CD14-positive monocyte (primary cell): ENCODE measurements around the gene OPA1. TPM values are rescaled to one million over a fixed set of nuclear protein-coding genes. Genes with fewer than 3 reads are reported as not detected.

Source experiments
- DNase-seq, 3 donors: peaks; one replicate each; pipeline ENCODE4 v3.0.0-alpha.2; 2011 to 2022
- H2AFZ ChIP-seq: 2 replicates; pipeline ENCODE4 v1.6.0; 2012; ENCODE audit warnings: mild to moderate bottlenecking, low read depth, low read length, inconsistent platforms; ENCODE audit not compliant: insufficient read depth, poor library complexity, severe bottlenecking
- H3K27ac ChIP-seq, 2 donors: 1 replicate in 1 of 2; 2 replicates in 1 of 2; pipeline ENCODE4 v1.5.1; 2012 to 2013; ENCODE audit warnings: low read length in 2 of 2, control low read depth in 1 of 2, inconsistent platforms in 1 of 2, low read depth in 1 of 2, mild to moderate bottlenecking in 1 of 2
- H3K27me3 ChIP-seq, 2 donors: one replicate each; pipeline versions ENCODE4 v1.6.0 to v1.6.1; 2011 to 2013; ENCODE audit warnings: low read length in 2 of 2; ENCODE audit not compliant: control insufficient read depth in 2 of 2, insufficient read depth in 2 of 2
- H3K36me3 ChIP-seq, 2 donors: replicated peaks in 1 of 2; 1 replicate in 1 of 2; 2 replicates in 1 of 2; pipeline versions ENCODE4 v1.5.1 to v1.6.1; 2012 to 2013; ENCODE audit warnings: low read length in 2 of 2, control low read depth in 1 of 2, inconsistent platforms in 1 of 2, mild to moderate bottlenecking in 1 of 2; ENCODE audit not compliant: insufficient read depth in 2 of 2, control insufficient read depth in 1 of 2
- H3K4me1 ChIP-seq, 2 donors: 1 replicate in 1 of 2; 2 replicates in 1 of 2; pipeline versions ENCODE4 v1.5.1 to v1.6.1; 2012 to 2013; ENCODE audit warnings: low read length in 2 of 2, control low read depth in 1 of 2, inconsistent platforms in 1 of 2, mild to moderate bottlenecking in 1 of 2, moderate library complexity in 1 of 2; ENCODE audit not compliant: insufficient read depth in 2 of 2, control insufficient read depth in 1 of 2
- H3K4me2 ChIP-seq: replicated peaks from 2 replicates; pipeline ENCODE3; 2012; ENCODE audit warnings: low read length, moderate library complexity, mild to moderate bottlenecking; ENCODE audit not compliant: poor library complexity, severe bottlenecking; ENCODE audit errors: extremely low read depth
- H3K4me3 ChIP-seq, 3 experiments: fragments of 200-600 bp in 1 of 3; sonication (generic) in 1 of 3; replicated peaks in 1 of 3; 1 replicate in 2 of 3; 2 replicates in 1 of 3; pipeline ENCODE4 v1.5.1; 2011 to 2013; ENCODE audit warnings: low read length in 3 of 3, mild to moderate bottlenecking in 3 of 3, control low read depth in 2 of 3, low read depth in 2 of 3, inconsistent platforms in 1 of 3, moderate library complexity in 1 of 3
- H3K79me2 ChIP-seq: 2 replicates; pipeline ENCODE4 v1.6.0; 2012; ENCODE audit warnings: mild to moderate bottlenecking, control low read depth, inconsistent platforms, low read length, moderate library complexity; ENCODE audit not compliant: insufficient read depth
- H3K9ac ChIP-seq: 2 replicates; pipeline ENCODE4 v1.6.0; 2017; ENCODE audit warnings: low read length, mild to moderate bottlenecking; ENCODE audit not compliant: insufficient read depth, poor library complexity, severe bottlenecking
- H3K9me3 ChIP-seq, 2 donors: replicated peaks in 1 of 2; 1 replicate in 1 of 2; 2 replicates in 1 of 2; pipeline versions ENCODE4 v1.5.1 to v1.6.1; 2012 to 2013; ENCODE audit warnings: low read length in 2 of 2, control low read depth in 1 of 2; ENCODE audit not compliant: control insufficient read depth in 1 of 2, insufficient read depth in 1 of 2
- H4K20me1 ChIP-seq: 2 replicates; pipeline ENCODE4 v1.6.0; 2012; ENCODE audit warnings: mild to moderate bottlenecking, low read length, control low read depth, moderate library complexity; ENCODE audit not compliant: insufficient read depth
- H3K27ac Mint-ChIP-seq, 7 donors: one replicate each; pipeline ENCODE4 v1.8.0; 2020; ENCODE audit warnings: mild to moderate bottlenecking in 7 of 7, mixed read lengths in 7 of 7, moderate library complexity in 6 of 7, inconsistent platforms in 2 of 7
- H3K27me3 Mint-ChIP-seq, 3 donors: one replicate each; pipeline ENCODE4 v1.8.0; 2021 to 2022; ENCODE audit warnings: low read depth in 3 of 3, mild to moderate bottlenecking in 3 of 3, mixed read lengths in 3 of 3, moderate library complexity in 3 of 3, inconsistent platforms in 1 of 3
- H3K36me3 Mint-ChIP-seq, 2 donors: one replicate each; pipeline ENCODE4 v1.8.0; 2020; ENCODE audit warnings: mixed read lengths in 2 of 2, inconsistent platforms in 1 of 2, mild to moderate bottlenecking in 1 of 2
- H3K4me1 Mint-ChIP-seq: one replicate; pipeline ENCODE4 v1.8.0; 2020; ENCODE audit warnings: mild to moderate bottlenecking, mixed read lengths
- H3K4me3 Mint-ChIP-seq, 2 donors: one replicate each; pipeline ENCODE4 v1.8.0; 2020; ENCODE audit warnings: mild to moderate bottlenecking in 2 of 2, mixed read lengths in 2 of 2, moderate library complexity in 1 of 2
- H3K9me3 Mint-ChIP-seq, 7 donors: one replicate each; pipeline ENCODE4 v1.8.0; 2020 to 2022; ENCODE audit warnings: mixed read lengths in 7 of 7, mild to moderate bottlenecking in 6 of 7, moderate library complexity in 6 of 7, inconsistent platforms in 2 of 7
- CTCF ChIP-seq: fragments of 200-600 bp; IDR thresholded peaks from one replicate; pipeline ENCODE4 v1.8.0; 2022; ENCODE audit warnings: antibody characterized with exemption, mild to moderate bottlenecking
- WGBS: methylation state at CpG from one replicate; pipeline ENCODE4 v1.1.5; 2013; ENCODE audit warnings: missing lambda C conversion rate; ENCODE audit not compliant: insufficient coverage; 5-methylcytosine and 5-hydroxymethylcytosine counted together
- intact Hi-C, 2 donors: fragments of 100-400 bp; cut with micrococcal nuclease; formaldehyde crosslinking; loops; one replicate each; pipeline versions ENCODE4 v1.15.0 to v1.15.1; 2023
- polyA plus RNA-seq, 3 donors: library from polyadenylated mRNA; depleted of rRNA in 1 of 3; unstranded in 2 of 3; stranded (reverse) in 1 of 3; fragments of 300-500 nt in 2 of 3; fragments of >200 nt in 1 of 3; fragmentation: Illumina TruSeq in 2 of 3; gene quantifications; 1 replicate in 2 of 3; 2 replicates in 1 of 3; pipeline ENCODE4 v1.2.3, GENCODE V29; 2012 to 2021

OPA1 gene
- polyA plus RNA-seq, 3 donors: 15.4 to 26.5 (median 18.1) TPM

GRCh38 chr3:193545304-193545703 lies 47.7 kb upstream of the OPA1 start:
- no peaks in the 10 kb centered on the region for H3K27me3 ChIP-seq
- no peak overlapping the region for H3K9ac ChIP-seq
- H3K9me3 Mint-ChIP-seq: peaks cover 4 to 14% (median 9%) of the 10 kb centered on the region in 7 donors
- no peak overlapping the region for H3K27ac Mint-ChIP-seq
- DNase-seq: no peak
- no peak overlapping the region for H3K4me3 ChIP-seq
- no peaks in the 10 kb centered on the region for H3K4me1 Mint-ChIP-seq
- 90% methylated on average over 1 of the region's 1 CpG for WGBS
- TF ChIP-seq CTCF: no peak
- intact Hi-C loops: no loop called here
- H3K27me3 Mint-ChIP-seq: no peaks in the 10 kb centered on the region
- no peak overlapping the region for H3K27ac ChIP-seq
- no peak overlapping the region for H3K4me2 ChIP-seq
- no peaks in the 10 kb centered on the region for H3K79me2 ChIP-seq
- H3K4me1 ChIP-seq: no peaks in the 10 kb centered on the region
- no peaks in the 10 kb centered on the region for H3K36me3 ChIP-seq
- H3K9me3 ChIP-seq: peaks cover 0 to 6% of the 10 kb centered on the region in 2 donors
- no peaks in the 10 kb centered on the region for H4K20me1 ChIP-seq
- no peak overlapping the region for H2AFZ ChIP-seq
- H3K36me3 Mint-ChIP-seq: no peaks in the 10 kb centered on the region
- H3K4me3 Mint-ChIP-seq: no peak overlapping the region

GRCh38 chr3:193546129-193546528 lies 46.9 kb upstream of the OPA1 start:
- Histone ChIP-seq H3K27ac (no peak overlapping the region), H3K4me1 (no peaks in the 10 kb centered on the region), H3K9me3 (peaks cover 0 to 6% of the 10 kb centered on the region in 2 donors), H2AFZ (no peak overlapping the region), H4K20me1 (no peaks in the 10 kb centered on the region), H3K4me3 (no peak overlapping the region), H3K27me3 (no peaks in the 10 kb centered on the region), H3K9ac (no peak overlapping the region), H3K4me2 (no peak overlapping the region), H3K36me3 (no peaks in the 10 kb centered on the region), H3K79me2 (no peaks in the 10 kb centered on the region)
- Mint-ChIP-seq H3K4me1 (no peaks in the 10 kb centered on the region), H3K36me3 (no peaks in the 10 kb centered on the region), H3K4me3 (no peak overlapping the region), H3K9me3 (peaks cover 4 to 14% (median 9%) of the 10 kb centered on the region in 7 donors), H3K27me3 (no peaks in the 10 kb centered on the region), H3K27ac (no peak overlapping the region)
- DNase-seq: no peak
- no peak for TF ChIP-seq CTCF
- intact Hi-C loops: no loop called here
